ENCODE measurements around the gene SOCS4. TPM values are rescaled to one million over a fixed set of nuclear protein-coding genes. Genes with fewer than 3 reads are reported as not detected.

SOCS4 gene, protein sequence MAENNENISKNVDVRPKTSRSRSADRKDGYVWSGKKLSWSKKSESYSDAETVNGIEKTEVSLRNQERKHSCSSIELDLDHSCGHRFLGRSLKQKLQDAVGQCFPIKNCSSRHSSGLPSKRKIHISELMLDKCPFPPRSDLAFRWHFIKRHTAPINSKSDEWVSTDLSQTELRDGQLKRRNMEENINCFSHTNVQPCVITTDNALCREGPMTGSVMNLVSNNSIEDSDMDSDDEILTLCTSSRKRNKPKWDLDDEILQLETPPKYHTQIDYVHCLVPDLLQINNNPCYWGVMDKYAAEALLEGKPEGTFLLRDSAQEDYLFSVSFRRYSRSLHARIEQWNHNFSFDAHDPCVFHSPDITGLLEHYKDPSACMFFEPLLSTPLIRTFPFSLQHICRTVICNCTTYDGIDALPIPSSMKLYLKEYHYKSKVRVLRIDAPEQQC
- 18.6 and 18.7 TPM in 2 replicates for total RNA-seq

DNA sequence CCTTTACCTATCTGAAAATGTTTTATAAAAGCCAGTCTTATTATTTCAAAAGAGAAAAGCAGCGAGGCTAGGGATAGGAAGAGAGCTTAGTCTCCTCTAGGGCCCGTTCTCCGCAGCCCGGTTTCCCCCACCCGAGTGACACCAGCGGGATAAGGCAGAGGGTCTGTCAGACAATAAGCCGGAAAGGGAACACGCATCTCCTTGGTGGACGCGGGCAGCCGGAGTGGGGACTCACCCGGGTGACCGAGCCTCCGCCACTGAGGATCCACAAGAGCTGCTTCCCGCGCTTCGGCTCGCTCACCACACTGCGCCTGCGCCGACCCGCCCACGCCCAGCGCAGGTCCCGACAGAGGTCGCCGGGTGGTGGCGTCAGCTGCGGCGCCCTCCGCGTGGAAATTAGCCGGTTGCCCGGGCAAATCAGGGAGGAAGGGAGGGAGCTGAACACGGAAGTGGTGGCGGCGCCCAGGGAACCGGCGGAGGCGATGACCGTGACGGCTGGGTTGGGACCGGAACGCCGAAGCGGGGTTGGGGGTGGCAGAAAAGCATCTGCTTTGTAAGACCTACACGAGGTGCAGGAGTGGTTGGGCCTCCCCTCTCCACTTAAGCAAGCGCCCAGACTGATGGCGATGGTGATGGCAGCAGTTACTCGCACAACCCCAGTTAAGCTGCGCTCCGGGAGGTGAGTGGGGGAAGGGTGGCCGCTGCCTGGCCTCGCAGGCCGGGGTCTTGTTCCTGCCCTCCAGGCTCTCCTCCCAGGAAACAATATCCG, at the start of gene SOCS4, which contains the start of gene WDHD1:
Gene SOCS4, plus strand, starts transcription at position 444 of the 769 bp plus-strand sequence. CDS start 15,806 bp downstream, outside the sequence.
Gene WDHD1, minus strand, starts transcription at position 307 of the 769 bp plus-strand sequence. CDS start 312 bp downstream, outside the sequence.
- peak within 1 kb of the TSS; percentile 96 for H3K4me3 ChIP-seq (ENCODE audit: low read depth, low read length)
- no peaks in the 10 kb centered on the region for H3K27me3 ChIP-seq (ENCODE audit: control insufficient read depth, insufficient read depth, low read length)
- no peaks in the 10 kb centered on the region for H3K36me3 ChIP-seq (ENCODE audit: control insufficient read depth, insufficient read depth, low read length)
- peak; percentile 80 for DNase-seq (ENCODE audit: low read depth)
- TF ChIP-seq, protein P1, sequence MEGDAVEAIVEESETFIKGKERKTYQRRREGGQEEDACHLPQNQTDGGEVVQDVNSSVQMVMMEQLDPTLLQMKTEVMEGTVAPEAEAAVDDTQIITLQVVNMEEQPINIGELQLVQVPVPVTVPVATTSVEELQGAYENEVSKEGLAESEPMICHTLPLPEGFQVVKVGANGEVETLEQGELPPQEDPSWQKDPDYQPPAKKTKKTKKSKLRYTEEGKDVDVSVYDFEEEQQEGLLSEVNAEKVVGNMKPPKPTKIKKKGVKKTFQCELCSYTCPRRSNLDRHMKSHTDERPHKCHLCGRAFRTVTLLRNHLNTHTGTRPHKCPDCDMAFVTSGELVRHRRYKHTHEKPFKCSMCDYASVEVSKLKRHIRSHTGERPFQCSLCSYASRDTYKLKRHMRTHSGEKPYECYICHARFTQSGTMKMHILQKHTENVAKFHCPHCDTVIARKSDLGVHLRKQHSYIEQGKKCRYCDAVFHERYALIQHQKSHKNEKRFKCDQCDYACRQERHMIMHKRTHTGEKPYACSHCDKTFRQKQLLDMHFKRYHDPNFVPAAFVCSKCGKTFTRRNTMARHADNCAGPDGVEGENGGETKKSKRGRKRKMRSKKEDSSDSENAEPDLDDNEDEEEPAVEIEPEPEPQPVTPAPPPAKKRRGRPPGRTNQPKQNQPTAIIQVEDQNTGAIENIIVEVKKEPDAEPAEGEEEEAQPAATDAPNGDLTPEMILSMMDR (IDR thresholded peaks at IDR 0.05; ENCODE audit: insufficient read depth, low read length, poor library complexity, severe bottlenecking) = no peak

DNA sequence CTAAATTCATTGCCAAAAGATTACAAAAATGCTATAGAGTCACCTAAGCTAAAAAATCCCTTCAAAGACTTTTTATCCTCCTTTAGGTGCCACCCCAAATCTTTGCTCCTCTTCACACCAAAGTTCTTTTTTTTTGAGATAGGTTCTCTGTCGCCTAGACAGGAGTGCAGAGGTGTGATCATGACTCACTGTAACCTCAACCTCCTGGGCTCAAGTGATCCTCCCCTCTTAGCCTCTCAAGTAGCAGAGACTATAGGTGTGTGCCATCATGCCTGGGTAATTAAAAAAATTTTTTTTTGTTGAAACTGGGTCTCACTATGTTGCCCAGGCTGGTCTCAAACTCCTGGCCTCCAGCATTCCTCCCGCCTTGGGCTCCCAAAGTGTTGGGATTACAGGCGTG, 48.0 kb upstream of the SOCS4 start:
- H3K27me3 ChIP-seq (ENCODE audit: control insufficient read depth, insufficient read depth, low read length) = no peaks in the 10 kb centered on the region
- no peaks in the 10 kb centered on the region for H3K36me3 ChIP-seq (ENCODE audit: control insufficient read depth, insufficient read depth, low read length)
- TF ChIP-seq, protein P1 (IDR thresholded peaks at IDR 0.05; ENCODE audit: insufficient read depth, low read length, poor library complexity, severe bottlenecking) = no peak
- no peak overlapping the region for H3K4me3 ChIP-seq (ENCODE audit: low read depth, low read length)
- no peak for DNase-seq (ENCODE audit: low read depth)

DNA sequence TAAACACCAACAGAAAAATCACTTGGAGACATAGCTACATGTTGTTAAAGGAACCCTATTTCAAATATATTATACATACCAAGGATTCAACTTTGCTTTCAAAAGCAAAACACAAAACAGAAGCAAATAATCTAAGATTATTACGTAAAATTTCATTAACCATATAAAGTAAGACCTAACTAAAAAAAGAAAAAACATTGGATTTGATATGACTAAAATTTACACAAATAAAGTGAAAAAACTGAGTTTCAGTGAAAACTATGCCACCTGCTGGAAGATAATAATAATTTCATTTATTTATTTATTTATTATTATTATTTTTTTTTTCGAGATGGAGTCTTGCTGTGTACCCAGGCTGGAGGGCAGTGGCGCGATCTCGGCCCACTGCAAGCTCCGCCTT, 45.3 kb upstream of the SOCS4 start:
- TF ChIP-seq, protein P1 (IDR thresholded peaks at IDR 0.05; ENCODE audit: insufficient read depth, low read length, poor library complexity, severe bottlenecking) = no peak
- no peaks in the 10 kb centered on the region for H3K36me3 ChIP-seq (ENCODE audit: control insufficient read depth, insufficient read depth, low read length)
- H3K4me3 ChIP-seq (ENCODE audit: low read depth, low read length) = no peak overlapping the region
- DNase-seq (ENCODE audit: low read depth) = no peak
- no peaks in the 10 kb centered on the region for H3K27me3 ChIP-seq (ENCODE audit: control insufficient read depth, insufficient read depth, low read length)

DNA sequence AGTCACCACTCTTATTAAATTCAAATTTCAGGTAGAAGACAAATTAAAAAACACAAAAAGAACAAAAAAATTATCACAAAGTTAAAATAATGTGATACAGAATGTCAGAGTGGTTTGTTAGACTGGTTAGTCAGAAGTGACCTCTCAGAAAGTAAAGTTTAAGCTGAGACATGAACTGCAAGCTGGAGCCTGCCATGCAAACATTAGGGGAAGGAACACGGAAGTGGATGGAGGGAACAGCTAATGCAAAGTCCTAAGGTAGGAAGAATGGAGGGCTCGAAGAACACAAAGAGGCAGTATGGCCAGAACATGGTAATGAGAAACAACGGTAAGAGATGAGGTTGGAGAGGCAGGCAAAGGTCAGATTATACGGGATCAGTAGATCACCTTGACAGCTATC, 41.9 kb upstream of the SOCS4 start:
- H3K4me3 ChIP-seq (ENCODE audit: low read depth, low read length) = no peak overlapping the region
- TF ChIP-seq, protein P1 (IDR thresholded peaks at IDR 0.05; ENCODE audit: insufficient read depth, low read length, poor library complexity, severe bottlenecking) = no peak
- H3K27me3 ChIP-seq (ENCODE audit: control insufficient read depth, insufficient read depth, low read length) = no peaks in the 10 kb centered on the region
- H3K36me3 ChIP-seq (ENCODE audit: control insufficient read depth, insufficient read depth, low read length) = no peaks in the 10 kb centered on the region
- no peak for DNase-seq (ENCODE audit: low read depth)

DNA sequence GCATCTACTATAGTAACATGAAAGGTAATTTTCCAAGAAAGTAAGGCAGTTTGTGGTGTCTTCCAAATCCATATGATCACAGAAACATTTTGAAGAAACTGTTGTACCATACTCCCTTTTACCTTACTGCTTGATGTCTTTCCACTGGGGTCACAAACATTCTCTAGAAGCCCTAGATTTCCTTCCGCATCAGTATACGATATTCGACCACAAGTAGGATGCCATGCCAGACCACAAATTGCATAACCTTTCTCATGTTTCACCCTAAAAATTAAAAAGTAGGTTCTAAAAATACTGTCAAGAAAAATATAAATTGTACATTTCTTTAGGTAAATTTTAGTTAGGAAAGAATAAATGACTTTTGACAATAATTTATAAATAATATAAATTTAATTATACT, 26.7 kb upstream of the SOCS4 start:
- Histone ChIP-seq H3K4me3 (ENCODE audit: low read depth, low read length) (no peak overlapping the region), H3K36me3 (ENCODE audit: control insufficient read depth, insufficient read depth, low read length) (no peaks in the 10 kb centered on the region), H3K27me3 (ENCODE audit: control insufficient read depth, insufficient read depth, low read length) (no peaks in the 10 kb centered on the region)
- no peak for DNase-seq (ENCODE audit: low read depth)
- TF ChIP-seq, protein P1 (IDR thresholded peaks at IDR 0.05; ENCODE audit: insufficient read depth, low read length, poor library complexity, severe bottlenecking) = no peak
